Tibial nerve (tissue), 4 donors: ENCODE data around the gene DRD4. TPM values are rescaled to one million over a fixed set of nuclear protein-coding genes. Genes with fewer than 3 reads are reported as not detected.
A peak's percentile ranks its signal among the peaks of the same experiment; 100 is the strongest.

Experiments used
- DNase-seq, 2 donors: peaks; one replicate each; pipeline ENCODE4 v3.0.0-alpha.2; 2019; ENCODE audit warnings: low spot score in 2 of 2
- H3K27ac ChIP-seq, 4 donors: fragments of 200-600 bp; sonication (generic) in 3 of 4; one replicate each; pipeline ENCODE4 v1.5.1; 2017 to 2019; ENCODE audit warnings: mild to moderate bottlenecking in 1 of 4
- H3K27me3 ChIP-seq, 2 donors: fragments of 200-600 bp; sonication (generic) in 1 of 2; one replicate each; pipeline versions ENCODE4 v1.5.1 to v1.6.0; 2017 to 2019
- H3K36me3 ChIP-seq, 3 donors: fragments of 200-600 bp; sonication (generic); one replicate each; pipeline ENCODE4 v1.5.1; 2018 to 2019
- H3K4me1 ChIP-seq, 4 donors: fragments of 200-600 bp; sonication (generic) in 3 of 4; one replicate each; pipeline ENCODE4 v1.5.1; 2017 to 2019
- H3K4me3 ChIP-seq, 4 donors: fragments of 200-600 bp; sonication (generic) in 3 of 4; one replicate each; pipeline ENCODE4 v1.5.1; 2017 to 2019; ENCODE audit warnings: mild to moderate bottlenecking in 1 of 4, moderate library complexity in 1 of 4
- H3K9me3 ChIP-seq, 4 donors: fragments of 200-600 bp; sonication (generic) in 3 of 4; one replicate each; pipeline ENCODE4 v1.5.1; 2017 to 2019
- EP300 ChIP-seq, 2 donors: sonication (generic); formaldehyde crosslinking; IDR thresholded peaks; one replicate each; pipeline ENCODE4 v1.6.1; 2017; ENCODE audit warnings: antibody characterized with exemption in 2 of 2, mild to moderate bottlenecking in 1 of 2
- POLR2A ChIP-seq, 2 donors: fragments of 450-650 bp; IDR thresholded peaks; one replicate each; pipeline ENCODE4 v1.6.1; 2017; ENCODE audit warnings: antibody characterized with exemption in 2 of 2, mild to moderate bottlenecking in 2 of 2, moderate library complexity in 2 of 2
- WGBS, 2 donors: methylation state at CpG; one replicate each; pipeline ENCODE4 v1.1.5; 2018; 5-methylcytosine and 5-hydroxymethylcytosine counted together
- total RNA-seq, 4 donors: library from RNA; depleted of rRNA; stranded (reverse); fragments of >200 nt; gene quantifications; one replicate each; pipeline ENCODE4 v1.1.0, GENCODE V29; 2016
- TF ChIP-seq, protein P1 (sequence below), 5 experiments: fragments of 200-600 bp in 3 of 5; fragments of 450-650 bp in 2 of 5; sonication (generic) in 3 of 5; IDR thresholded peaks; one replicate each; pipeline ENCODE4 v1.5.1; 2016 to 2019; ENCODE audit warnings: antibody characterized with exemption in 5 of 5, mild to moderate bottlenecking in 3 of 5, moderate library complexity in 2 of 5

Gene DRD4
- total RNA-seq, 4 donors from 2014 or later, result 0.84 to 2.5 (median 0.90) TPM; not detected in 1

DNA sequence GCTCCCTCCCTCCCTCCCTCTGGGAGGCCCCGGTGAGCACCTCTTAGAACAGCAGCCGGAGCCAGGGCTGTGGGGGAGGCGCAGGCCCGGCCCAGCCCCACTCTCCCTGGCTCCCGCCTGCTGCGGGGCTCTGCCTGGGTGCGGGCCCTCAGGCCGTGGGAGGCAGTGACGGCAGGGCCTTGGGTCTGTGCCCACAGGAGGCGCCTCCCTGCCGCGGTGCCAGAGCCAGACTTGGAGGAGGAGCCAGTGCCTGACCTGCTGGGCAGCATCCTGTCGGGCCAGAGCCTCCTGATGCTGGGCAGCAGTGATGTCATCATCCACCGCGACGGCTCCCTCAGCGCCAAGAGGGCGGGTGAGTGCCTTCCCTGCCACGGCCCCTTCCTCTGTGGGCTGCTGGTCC is 30.8 kb upstream of the DRD4 start:
- Histone ChIP-seq H3K27ac (peak overlapping the region in 2 of 4 donors; percentile 3 to 63), H3K36me3 (peaks cover 4 to 100% (median 59%) of the 10 kb centered on the region in 3 donors), H3K4me1 (no peaks in the 10 kb centered on the region), H3K4me3 (no peak overlapping the region), H3K27me3 (no peaks in the 10 kb centered on the region), H3K9me3 (no peaks in the 10 kb centered on the region)
- TF ChIP-seq, protein P1, sequence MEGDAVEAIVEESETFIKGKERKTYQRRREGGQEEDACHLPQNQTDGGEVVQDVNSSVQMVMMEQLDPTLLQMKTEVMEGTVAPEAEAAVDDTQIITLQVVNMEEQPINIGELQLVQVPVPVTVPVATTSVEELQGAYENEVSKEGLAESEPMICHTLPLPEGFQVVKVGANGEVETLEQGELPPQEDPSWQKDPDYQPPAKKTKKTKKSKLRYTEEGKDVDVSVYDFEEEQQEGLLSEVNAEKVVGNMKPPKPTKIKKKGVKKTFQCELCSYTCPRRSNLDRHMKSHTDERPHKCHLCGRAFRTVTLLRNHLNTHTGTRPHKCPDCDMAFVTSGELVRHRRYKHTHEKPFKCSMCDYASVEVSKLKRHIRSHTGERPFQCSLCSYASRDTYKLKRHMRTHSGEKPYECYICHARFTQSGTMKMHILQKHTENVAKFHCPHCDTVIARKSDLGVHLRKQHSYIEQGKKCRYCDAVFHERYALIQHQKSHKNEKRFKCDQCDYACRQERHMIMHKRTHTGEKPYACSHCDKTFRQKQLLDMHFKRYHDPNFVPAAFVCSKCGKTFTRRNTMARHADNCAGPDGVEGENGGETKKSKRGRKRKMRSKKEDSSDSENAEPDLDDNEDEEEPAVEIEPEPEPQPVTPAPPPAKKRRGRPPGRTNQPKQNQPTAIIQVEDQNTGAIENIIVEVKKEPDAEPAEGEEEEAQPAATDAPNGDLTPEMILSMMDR (IDR thresholded peaks at IDR 0.05), result no peak
- TF ChIP-seq EP300 (IDR thresholded peaks at IDR 0.05), result no peak
- TF ChIP-seq POLR2A (IDR thresholded peaks at IDR 0.05), result no peak
- WGBS, 2 donors, result 58 to 69% methylated on average over 16 to 18 of the region's 19 CpGs
- DNase-seq, result no peak

DNA sequence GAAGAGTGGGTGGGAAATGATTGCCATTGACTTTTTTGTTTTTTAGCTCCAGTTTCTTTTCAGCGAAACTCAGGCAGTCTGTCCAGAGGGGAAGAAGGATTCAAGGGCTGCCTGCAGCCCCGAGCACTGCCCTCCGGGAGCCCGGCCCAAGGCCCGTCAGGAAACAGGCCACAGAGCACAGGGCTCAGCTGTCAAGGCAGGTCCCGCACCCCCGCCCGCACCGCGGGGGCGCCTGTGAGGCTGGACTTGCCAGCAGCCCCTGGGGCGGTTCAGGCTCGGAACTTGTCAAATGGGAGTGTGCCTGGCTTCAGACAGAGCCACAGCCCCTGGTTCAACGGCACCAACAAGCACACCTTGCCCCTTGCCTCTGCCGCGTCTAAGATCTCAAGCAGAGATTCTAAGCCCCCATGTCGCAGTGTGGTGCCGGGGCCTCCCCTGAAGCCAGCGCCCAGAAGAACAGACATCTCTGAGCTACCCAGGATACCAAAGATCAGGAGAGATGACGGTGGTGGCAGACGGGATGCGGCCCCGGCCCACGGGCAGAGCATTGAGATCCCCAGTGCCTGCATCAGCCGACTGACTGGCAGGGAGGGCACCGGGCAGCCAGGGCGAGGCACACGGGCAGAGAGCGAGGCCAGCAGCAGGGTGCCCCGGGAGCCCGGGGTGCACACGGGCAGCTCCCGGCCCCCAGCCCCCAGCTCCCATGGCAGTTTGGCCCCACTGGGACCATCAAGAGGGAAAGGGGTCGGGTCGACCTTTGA is 29.9 kb upstream of the DRD4 start:
- H3K9me3 ChIP-seq, result no peaks in the 10 kb centered on the region
- H3K4me1 ChIP-seq, result no peaks in the 10 kb centered on the region
- no peaks in the 10 kb centered on the region for H3K27me3 ChIP-seq
- DNase-seq, result no peak
- WGBS, 2 donors, result 86 to 89% methylated on average over 1 to 27 of the region's 35 CpGs
- no peak overlapping the region for H3K4me3 ChIP-seq
- peaks cover 4 to 100% (median 56%) of the 10 kb centered on the region in 3 donors for H3K36me3 ChIP-seq
- H3K27ac ChIP-seq, result peak overlapping the region in 1 of 4 donors; percentile 63
- TF ChIP-seq EP300 (IDR thresholded peaks at IDR 0.05), result no peak
- TF ChIP-seq, protein P1 (IDR thresholded peaks at IDR 0.05), result no peak
- no peak for TF ChIP-seq POLR2A (IDR thresholded peaks at IDR 0.05)

DNA sequence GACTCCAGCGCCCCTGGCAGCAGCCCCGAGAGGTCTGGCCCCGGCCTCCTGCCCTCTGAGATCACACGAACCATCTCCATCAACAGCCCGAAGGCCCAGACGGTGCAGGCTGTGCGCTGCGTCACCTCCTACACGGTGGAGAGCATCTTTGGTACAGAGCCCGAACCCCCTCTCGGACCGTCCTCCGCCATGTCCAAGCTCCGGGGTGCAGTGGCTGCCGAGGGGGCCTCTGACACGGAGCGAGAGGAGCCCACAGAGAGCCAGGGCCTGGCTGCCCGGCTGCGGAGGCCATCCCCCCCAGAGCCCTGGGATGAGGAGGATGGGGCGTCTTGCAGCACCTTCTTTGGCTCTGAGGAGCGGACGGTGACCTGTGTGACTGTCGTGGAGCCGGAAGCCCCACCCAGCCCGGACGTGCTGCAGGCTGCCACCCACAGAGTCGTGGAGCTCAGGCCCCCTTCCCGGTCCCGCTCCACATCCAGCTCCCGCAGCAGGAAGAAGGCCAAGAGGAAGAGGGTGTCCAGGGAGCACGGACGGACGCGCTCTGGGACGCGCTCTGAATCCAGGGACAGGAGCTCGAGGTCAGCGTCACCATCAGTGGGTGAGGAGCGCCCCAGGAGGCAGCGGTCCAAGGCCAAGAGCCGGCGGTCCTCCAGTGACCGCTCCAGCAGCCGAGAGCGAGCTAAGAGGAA is 29.0 kb upstream of the DRD4 start:
- no peak for DNase-seq
- TF ChIP-seq EP300 (IDR thresholded peaks at IDR 0.05), result no peak
- TF ChIP-seq, protein P1 (IDR thresholded peaks at IDR 0.05), result no peak
- TF ChIP-seq POLR2A (IDR thresholded peaks at IDR 0.05), result no peak
- Histone ChIP-seq H3K27me3 (no peaks in the 10 kb centered on the region), H3K36me3 (peaks cover 4 to 100% (median 56%) of the 10 kb centered on the region in 3 donors), H3K4me3 (no peak overlapping the region), H3K4me1 (peaks cover 0 to 5% (median 0%) of the 10 kb centered on the region in 4 donors), H3K27ac (no peak overlapping the region), H3K9me3 (no peaks in the 10 kb centered on the region)
- WGBS, 2 donors, result 83 to 85% methylated on average over 31 to 40 of the region's 45 CpGs

DNA sequence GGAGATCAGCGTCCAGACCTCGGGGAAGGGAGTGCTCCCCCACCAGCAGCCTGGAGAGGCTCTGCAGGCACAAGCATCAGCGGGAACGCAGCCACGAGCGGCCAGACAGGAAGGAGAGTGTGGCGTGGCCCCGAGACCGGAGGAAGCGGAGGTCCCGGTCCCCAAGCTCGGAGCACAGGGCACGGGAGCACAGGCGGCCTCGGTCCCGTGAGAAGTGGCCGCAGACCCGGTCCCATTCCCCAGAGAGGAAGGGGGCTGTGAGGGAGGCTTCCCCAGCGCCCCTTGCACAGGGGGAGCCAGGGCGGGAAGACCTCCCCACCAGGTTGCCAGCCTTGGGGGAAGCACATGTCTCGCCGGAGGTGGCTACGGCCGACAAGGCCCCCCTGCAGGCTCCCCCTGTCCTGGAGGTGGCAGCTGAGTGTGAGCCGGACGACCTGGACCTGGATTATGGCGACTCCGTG is 28.2 kb upstream of the DRD4 start:
- 75 to 88% methylated on average over 21 to 28 of the region's 28 CpGs for WGBS, 2 donors

More for the DNA sequence above, 28.2 kb upstream of the DRD4 start:
- H3K27ac ChIP-seq, result no peak overlapping the region
- no peaks in the 10 kb centered on the region for H3K9me3 ChIP-seq
- no peak for DNase-seq
- peaks cover 4 to 98% (median 56%) of the 10 kb centered on the region in 3 donors for H3K36me3 ChIP-seq
- H3K4me3 ChIP-seq, result no peak overlapping the region
- H3K4me1 ChIP-seq, result peaks cover 0 to 11% (median 2%) of the 10 kb centered on the region in 4 donors
- TF ChIP-seq, protein P1 (IDR thresholded peaks at IDR 0.05), result no peak
- TF ChIP-seq EP300 (IDR thresholded peaks at IDR 0.05) (no peak), POLR2A (IDR thresholded peaks at IDR 0.05) (no peak)
- no peaks in the 10 kb centered on the region for H3K27me3 ChIP-seq
